ENCODE results near the gene SERPINB2.

DNA sequence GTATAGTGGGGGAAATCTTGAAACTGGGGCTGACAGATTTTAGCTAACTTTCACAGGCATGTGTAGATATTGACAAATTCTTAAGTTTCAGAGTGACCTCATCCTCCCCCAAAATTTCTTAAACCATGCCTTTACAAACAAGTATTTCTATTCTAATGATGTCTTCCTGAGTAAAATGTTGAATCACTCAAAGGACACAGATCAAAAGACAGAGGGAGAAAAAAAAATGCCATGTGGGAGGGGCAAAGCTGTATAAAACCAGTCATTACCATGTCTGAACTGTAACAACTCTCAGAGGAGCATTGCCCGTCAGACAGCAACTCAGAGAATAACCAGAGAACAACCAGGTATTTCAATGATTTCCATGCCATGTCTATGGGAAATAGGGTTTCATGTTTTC lies at the start of gene SERPINB2:
- TF ChIP-seq, protein P1, sequence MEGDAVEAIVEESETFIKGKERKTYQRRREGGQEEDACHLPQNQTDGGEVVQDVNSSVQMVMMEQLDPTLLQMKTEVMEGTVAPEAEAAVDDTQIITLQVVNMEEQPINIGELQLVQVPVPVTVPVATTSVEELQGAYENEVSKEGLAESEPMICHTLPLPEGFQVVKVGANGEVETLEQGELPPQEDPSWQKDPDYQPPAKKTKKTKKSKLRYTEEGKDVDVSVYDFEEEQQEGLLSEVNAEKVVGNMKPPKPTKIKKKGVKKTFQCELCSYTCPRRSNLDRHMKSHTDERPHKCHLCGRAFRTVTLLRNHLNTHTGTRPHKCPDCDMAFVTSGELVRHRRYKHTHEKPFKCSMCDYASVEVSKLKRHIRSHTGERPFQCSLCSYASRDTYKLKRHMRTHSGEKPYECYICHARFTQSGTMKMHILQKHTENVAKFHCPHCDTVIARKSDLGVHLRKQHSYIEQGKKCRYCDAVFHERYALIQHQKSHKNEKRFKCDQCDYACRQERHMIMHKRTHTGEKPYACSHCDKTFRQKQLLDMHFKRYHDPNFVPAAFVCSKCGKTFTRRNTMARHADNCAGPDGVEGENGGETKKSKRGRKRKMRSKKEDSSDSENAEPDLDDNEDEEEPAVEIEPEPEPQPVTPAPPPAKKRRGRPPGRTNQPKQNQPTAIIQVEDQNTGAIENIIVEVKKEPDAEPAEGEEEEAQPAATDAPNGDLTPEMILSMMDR (IDR thresholded peaks at IDR 0.05) = no peak
- no peak for TF ChIP-seq EP300 (IDR thresholded peaks at IDR 0.05)
- TF ChIP-seq POLR2A (IDR thresholded peaks at IDR 0.05) = no peak
- TF ChIP-seq POLR2AphosphoS5 (IDR thresholded peaks at IDR 0.05) = no peak
